Kidney tubule cell (primary cell): Measurements from ENCODE around the gene ZNF618.

Experiments used
- DNase-seq: peaks from one replicate; pipeline ENCODE4 v3.0.0-alpha.2; 2018; ENCODE audit warnings: low spot score

Gene ZNF618

DNA sequence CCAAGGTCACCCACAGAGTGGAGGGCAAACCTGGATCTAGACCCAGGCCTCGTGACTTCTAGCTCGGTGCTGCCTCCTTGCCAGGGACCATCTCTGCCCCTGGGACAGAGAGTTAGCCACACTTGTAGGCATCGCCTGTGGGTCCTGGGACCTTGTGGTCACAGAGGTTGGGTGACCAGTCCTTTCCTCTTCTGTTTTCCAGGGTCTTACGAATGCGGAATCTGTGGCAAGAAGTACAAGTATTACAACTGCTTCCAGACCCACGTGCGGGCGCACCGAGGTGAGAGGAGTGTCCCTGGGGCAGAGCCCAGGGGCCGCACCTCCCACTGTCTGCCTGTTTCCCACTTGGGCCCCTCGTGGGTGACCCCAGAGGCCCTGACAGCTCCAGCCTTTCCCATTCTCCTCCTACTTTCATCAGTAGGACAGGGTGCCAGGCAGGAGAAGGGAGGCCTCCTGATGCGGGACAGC lies 125.7 kb downstream of the ZNF618 start:
- no peak for DNase-seq

DNA sequence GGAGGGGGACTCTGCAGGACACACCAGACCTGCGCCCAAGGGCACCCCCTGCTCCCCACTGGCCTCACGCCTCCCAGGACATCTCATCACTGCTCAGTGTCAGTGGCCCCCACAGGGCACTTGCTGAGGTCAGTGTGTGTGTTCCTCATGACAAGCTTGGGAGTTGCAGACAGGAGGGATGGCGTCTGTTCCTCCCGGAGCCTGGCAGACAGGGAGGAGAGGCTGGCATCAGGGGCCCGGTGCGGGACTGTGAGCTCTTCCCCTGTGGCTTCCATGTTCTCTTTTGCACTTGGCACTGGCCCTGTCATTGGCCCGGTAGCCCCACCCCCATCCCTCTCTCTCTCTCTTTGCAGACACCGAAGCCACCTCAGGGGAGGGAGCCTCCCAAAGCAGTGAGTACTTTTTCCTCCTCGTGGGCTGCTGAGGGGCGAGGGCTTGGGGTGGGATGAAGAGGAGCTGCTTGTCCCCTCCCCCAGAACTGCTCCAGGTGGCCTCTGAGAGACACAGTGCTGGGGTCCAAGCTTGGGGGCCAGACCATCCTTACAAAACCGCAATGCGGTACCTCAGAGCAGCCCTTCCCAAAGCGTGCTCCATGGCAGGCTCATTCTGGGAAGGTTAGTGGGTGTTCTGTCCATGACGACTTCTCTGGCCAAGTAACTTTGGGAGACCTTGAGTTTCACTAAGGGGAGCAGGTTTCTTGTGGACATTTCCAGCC lies 126.3 kb downstream of the ZNF618 start:
- DNase-seq: no peak

DNA sequence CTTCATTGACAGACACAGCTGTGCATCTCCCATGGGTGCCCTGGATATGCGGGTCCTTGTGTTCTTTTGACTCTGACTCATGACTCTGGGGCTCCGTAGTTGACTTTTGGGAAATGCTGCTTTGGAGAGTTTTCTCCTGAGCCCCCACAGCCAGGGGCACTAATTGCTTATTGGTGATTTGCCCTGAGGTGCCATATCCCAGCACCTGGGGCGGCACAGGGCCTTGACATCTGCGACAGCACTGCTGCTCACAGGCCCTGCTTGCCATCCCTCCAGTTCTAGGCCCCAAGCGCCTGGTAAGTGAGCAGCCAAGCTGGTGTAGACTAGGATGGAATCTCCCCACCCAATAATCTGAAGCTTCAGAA lies 126.9 kb downstream of the ZNF618 start:
- no peak for DNase-seq

DNA sequence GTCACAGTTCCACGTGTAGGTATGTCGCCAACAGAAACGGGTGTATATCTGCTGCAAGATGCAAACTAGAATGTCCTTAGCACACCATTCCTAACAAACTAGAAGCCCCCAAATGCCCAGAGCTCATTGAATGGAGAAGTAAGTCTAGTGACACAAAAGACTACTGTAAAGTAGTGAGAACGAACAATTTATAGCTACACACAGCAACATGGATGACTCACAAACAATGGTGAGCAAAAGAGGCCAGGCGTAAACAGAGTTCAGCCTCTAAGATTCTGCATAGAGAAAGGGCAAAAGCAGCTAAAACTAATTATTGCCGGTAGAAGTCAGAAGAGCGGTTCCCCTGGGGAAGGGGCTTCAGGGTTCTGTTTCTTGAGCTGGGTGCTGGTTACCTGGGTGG lies 127.2 kb downstream of the ZNF618 start:
- DNase-seq: no peak

DNA sequence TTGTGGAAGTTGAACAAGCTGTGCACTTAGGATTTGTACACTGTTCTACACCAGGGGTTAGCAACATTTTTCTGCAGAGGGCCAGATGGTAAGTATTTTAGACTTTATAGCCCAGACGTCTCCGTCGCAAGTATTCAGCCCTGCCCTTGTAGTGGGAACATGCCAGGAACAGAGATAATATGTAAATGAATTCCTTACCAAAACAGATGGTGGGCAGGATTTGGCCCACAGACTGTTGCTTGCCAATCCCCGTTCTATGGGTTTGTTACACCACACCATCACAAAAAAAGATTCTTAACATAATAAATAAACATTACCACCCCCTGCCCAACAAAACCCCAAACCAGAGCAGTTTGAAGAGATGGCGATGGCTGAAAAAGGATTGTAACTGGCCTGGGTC lies 127.6 kb downstream of the ZNF618 start:
- no peak for DNase-seq

DNA sequence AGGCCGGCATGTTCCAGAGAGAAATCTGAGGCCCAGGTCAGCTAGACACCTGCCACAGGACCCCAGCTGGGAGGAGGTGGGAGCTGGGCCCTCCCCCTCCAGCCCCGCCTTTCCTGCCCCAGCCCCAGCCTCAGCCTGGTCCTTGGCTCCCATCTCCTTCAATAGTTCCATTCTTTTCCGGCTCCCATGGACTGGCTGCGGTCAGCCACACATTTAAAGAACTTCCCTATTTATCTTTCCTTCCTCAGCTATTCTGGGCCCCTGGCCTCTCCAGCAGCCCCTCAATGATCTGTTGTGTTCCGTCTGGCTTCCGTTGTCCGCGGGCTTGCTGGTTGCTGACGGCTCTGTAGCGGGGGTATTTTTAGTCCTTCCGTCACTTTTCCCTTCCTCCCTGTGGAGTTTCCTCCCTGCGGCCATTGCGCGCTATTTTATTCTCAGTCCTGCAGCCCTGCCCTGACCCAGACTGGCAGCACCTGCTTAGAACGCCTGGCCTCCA lies 128.2 kb downstream of the ZNF618 start:
- no peak for DNase-seq

DNA sequence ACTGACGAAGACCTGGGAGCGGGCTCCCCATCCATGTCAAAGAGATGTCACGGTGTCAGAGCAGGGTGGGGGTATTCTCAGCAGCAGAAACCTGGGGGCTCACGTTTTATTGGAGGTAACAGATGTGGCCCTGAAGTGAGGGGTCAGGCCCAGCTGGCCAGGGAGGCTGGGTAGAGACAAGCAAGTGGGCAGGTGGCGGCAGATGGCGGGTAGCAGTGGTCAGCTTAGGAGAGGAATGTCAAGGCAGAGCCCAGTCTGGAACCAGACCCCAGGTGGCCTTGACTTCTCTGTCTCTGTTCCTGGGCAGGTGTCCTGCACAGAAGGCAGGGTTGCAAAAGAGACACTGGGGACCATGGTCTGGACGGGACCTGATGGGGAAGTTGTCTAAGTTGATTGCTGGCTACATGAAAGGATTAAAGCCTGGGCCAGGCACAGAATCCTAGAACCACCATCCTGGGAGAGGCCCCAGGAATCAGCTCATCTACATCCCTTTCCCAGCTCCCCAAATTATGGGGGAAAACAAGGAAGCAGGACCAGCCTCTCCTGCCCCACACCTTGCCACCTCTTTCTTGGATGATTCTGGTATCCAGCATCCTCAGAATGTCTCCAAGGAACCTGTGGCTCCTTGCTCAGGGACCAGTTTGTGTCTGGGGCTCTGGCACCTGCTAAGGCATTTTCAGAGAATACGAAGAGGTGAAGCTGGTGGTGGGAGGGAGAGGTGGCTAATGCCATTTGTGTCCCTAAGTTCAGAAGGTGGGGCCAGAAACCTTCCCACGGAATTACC lies 129.5 kb downstream of the ZNF618 start:
- no peak for DNase-seq

DNA sequence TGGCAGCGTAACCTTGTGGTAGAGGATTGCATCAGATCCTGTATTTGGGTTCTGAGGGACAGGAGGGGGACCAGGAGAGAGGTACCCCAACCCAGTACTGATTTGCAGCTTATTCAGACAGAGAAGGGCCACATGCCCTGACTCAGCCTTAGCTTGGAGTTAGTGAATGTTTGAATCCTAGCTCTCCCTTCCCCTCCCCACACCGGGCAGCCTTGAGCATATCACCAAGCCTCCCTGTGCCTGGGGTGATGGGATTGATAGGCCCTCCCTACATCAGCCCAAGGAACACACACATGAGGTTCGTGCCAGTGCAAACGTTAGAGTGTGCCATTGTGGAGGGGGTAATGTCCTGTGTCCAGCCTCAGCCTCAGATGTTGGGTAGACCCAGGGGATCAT lies 130.0 kb downstream of the ZNF618 start:
- DNase-seq: no peak

DNA sequence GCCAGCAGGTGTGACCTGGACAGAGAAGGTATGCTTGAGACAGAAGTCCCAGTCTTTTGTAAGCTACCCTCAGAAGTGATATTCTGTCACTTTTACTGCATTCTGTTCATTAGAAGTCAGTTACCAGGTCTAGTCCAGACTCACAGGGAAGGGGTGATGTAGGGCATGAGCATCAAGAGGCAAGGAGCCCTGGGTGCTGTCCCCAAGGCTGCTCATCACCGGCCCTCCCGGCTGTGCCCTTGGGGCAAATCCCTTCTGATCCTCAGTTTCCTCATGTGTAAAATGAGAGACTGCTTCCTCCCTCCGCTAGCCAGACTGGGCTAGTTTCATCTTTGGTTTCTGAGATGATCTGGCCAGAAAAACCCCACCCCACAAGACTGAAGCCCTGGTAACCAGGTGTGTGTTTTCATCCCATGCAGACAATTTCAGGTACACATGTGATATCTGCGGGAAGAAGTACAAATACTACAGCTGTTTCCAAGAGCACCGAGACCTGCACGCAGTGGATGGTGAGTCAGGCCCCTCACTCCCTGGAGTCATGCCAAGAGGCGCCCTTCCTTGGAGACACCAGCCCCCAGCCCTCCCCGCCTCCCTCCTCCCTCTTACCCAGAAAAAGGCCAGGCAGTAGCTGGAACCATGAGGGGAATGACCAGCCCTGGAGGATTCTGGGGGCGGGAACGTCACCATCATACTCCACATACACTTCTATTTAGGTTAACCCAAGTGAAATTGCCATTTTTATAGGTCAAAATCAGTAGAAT lies 131.0 kb downstream of the ZNF618 start:
- no peak for DNase-seq

DNA sequence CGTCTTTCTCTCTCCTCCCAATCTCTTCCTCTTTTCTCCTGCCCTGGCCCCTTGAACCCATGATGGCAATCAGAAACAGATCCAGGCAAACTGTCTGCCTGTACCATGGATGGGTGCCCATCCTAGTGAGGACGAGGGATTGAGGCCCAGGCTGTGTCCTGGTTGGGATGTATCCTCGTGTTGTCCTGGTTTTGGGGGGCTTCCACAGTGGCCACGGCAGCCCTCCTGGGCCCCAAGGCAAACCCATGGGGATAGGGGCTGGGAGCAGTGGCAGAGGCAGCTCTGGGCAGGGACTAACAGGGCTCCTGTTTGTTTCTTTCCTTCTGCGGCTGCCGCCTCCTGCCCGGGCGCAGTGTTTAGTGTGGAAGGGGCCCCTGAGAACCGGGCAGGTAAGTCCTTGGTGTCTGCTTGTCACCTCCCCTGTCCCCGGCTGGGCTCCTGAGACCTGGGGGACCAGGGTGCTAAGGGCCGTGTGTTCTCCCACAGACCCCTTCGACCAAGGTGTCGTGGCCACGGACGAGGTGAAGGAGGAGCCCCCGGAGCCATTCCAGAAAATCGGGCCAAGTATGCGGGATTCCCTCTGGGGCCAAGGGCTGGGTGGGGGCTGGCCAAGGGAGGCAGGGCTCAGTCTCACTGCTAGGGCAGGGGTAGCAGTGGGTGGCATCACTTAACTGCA lies 132.0 kb downstream of the ZNF618 start:
- DNase-seq: no peak

DNA sequence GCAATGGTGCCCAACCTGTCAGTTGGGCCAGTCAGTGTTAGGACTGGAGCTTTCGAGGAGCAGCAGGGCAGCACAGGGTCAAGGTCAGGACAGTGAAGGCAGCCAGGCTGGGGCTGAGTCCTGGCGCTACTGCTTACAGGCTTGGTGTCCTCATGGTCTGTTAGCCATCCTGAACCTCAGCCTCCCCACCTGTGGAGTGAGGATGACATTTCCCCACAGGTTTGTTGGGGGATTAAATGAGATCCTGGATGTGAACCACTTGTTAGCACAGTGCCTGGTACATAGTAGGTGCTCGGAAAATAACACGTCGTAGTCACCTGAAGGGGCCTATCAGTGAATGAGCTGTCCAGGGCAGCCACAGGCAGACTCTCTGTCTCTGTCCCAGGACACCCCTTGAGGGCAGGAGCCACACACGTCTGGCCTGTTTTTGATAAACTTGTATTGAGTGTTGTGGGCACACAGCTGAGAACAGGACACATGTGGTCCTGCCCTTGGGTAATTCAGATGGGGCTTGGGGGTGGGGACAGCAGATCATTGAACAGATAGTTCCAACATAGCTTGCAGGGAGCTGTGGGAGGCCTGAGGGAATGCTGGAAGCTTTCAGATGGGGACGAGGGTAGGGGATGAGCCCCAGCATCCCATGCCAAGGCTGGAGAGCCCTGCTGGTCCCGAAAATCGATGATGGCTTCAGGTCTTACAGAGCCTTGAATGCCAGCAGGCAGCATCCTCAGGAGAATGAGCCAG lies 132.7 kb downstream of the ZNF618 start:
- DNase-seq: no peak

DNA sequence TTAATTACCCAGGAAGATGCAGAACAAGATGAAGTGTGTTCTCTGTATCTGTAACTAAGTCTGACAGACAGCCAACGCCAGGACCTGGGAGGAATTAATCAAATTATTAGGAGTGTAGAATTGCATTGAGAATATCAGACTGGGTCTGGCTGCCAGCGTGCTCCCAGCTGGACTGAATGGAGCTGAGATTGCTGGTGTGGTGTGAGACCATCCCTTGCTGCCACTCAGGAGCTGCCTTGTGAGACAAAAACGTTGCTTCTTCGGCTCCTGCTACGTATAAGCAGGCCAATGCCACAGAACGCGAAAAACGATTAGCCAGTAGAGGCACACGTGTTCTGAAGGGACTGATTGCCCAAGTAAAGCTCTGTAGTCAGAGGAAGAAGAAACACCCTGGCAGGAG lies 135.2 kb downstream of the ZNF618 start:
- no peak for DNase-seq

DNA sequence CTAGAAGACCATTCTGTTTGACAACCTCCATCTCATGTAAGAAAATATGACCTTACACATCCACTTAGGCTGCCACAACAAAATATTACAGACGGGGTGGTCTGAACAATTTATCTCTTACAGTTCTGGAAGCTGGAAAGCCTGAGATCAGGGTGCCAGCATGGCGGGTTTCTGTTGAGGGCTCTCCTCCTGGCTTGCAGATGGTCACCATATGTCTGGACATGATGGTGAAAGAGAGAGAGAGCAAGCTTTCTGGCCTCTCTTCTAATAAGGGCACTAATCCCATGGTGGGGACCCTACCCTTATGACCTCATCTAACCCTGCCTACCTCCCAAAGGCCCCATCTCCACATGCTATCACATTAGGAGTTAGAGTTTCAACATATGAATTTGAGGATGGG lies 136.0 kb downstream of the ZNF618 start:
- no peak for DNase-seq

DNA sequence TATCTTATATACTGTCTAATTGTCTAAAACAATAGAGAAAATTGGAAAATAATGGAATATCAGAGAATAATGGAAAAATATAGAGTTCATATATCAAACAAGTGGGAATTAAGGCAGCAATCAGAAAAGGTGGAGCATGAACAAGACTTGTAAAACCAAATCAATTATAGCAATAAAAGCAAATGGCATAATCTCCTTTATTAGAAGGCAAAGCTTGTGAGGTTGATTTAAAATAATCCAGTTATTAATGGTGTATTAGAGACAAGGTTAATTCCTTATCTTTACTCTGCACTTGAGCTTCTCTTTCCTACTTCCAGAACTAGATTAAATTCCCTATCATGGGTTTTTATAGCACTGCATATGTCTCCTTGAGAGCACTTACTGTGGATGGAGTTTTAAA lies 137.9 kb downstream of the ZNF618 start:
- DNase-seq: no peak

DNA sequence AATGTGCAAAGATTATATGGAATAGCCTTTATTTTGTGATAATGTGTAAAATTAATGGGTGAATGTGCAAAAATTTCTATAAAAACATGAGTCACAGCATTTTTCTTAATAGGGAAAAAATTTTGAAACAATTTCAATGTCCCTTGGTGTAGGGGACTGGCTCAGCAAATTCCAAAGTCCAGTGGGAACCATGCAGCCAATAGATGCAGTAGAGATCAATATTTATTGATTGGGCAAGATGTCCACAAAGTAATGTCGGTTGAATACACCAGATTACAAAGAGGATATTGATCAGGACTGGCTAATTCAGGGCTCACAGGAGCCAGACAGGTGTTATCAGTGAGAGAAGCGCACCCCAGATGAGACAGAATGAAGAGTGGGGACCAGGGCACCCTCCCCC lies 139.5 kb downstream of the ZNF618 start:
- no peak for DNase-seq

DNA sequence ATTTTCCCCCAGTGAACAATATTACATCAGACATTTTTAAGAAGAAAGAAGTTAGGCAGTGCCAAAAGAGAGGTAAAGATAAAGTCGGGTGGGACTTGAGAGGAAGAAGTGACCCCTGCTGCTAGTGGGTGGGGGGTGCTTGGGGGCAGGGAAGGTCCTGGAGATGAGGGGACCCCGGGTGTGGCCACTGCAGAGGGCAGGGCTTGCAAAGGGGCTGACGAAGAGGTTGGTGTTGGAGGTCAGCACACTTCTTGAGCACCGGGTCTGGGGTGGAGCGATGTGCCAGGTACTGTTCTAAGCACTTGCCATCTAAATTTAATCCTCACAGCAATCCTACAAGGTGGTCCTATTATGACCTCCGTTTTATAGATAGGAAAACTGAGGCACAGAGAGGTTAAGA lies 140.0 kb downstream of the ZNF618 start:
- DNase-seq: no peak

DNA sequence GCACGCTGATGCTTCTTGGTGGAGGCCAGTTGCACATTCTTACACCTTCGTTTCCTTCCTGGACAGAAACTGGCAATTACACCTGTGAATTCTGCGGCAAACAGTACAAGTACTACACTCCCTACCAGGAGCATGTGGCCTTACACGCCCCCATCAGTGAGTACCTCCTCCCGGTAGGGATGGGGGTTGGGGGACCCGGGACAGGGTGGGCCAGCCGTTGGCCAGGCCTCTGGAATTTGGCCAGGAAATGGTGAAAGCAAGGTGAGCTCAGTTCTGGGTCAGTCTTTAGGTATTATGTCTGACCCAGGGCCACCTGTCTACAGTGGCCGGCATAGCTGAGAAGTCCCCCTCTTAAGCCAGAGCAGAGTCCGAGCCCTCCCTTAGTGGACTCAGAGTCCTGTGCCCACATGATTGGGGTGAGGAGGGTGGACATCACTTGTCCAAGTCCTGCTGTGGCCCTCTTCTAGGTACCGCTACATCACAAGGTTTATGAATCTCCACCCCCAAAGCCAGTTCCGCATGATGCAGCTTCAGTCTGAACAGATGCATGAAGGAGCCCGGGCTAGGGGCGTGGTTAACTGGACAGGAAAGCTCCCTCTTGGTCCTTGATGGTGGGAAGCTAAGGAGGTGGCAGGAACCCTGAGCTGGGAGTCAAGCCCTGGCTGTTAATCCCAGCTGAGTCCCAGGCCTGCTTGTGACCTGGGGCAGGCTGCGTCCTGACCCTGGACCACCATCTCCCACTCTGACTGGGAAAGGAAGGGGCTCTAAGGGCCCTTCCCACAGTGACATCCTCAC lies 140.7 kb downstream of the ZNF618 start:
- DNase-seq: no peak

DNA sequence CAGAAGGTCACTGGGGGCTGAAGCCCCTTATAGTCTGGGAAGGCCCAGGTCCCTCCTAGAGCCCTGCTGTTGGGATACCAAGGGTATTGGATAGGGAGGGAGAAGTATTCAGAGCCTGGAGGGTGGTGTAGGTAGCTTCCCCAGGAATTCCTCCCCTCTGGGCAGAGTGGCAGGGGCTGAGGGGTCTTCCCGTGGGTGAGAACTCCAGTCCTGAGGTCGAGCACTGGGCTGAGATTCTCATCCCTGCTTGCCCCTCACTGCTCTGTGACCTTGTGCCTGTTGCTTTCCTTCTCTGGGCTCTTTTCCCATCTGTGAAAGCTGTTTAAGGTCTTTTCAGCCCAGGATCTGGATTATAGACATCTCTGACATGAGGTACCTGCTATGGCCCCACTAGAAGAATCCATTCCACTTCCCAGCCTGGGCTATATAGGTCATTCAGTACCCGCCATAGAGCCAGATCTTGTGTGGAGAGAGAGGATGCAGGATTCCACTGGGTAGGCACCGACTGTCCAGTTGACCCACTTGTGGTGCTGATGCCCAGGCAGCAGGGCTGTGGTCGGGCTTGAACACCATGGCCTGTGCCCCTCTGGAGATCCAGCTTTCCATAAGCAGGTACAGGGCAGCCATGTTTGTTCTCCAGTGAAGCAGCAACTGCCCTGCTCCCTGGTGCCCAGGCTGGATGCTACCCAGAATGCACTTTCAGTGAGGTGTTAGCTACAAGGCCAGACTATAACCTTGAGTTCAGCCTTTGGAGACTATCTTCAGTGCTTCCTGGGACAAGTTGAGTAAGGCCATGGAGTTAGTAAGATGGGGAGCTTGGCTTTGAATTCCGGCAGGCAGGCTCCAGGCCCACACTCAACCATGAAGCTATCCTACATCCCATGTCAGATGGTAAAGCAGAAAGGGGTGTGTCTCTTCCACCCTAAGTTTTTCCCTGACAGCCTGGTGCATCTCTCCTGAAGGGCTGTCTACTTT lies 141.9 kb downstream of the ZNF618 start:
- DNase-seq: no peak

DNA sequence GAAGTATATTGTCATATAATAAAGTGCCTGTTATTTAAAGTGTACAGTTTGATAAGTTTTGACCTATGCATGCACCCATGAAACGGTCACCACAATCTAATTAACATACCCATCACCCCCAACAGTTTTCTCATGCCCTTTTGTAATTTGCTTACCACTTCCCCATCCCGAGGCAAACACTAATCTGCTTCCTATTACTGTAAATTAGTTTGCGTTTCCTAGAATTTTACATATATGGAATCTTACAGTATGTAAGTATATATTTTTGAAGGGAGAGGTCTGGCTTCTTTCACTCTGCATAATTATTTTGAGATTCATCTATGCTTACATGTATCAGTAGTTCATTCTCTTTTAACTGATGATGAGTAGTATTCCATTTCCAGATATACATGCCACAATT lies 145.5 kb downstream of the ZNF618 start:
- no peak for DNase-seq
